Pancreas (tissue), 10 donors: Measurements from ENCODE around the gene LRRTM3. TPM values are rescaled to one million over a fixed set of nuclear protein-coding genes. Genes with fewer than 3 reads are reported as not detected.
A peak's percentile ranks its signal among the peaks of the same experiment; 100 is the strongest.

Experiments
- ATAC-seq, 4 donors: fragments of 200-7000 bp; cut with Tn5 transposase; one replicate each; pipeline versions ENCODE4 v1.8.0 to v1.9.1; 2020; ENCODE audit warnings: mild to moderate bottlenecking in 4 of 4, moderate library complexity in 4 of 4
- DNase-seq, 6 donors: peaks; one replicate each; pipeline ENCODE4 v3.0.0-alpha.2; 2020
- FAIRE-seq: peaks from 2 replicates; lab custom pipeline; 2012; peaks lifted over from hg19 to GRCh38; lab: Jason Lieb, UNC
- H3K27ac ChIP-seq, 4 donors: fragments of 200-600 bp; sonication (generic); 1 replicate in 3 of 4; 2 replicates in 1 of 4; pipeline versions ENCODE4 v1.5.0 to v1.8.0; 2020
- H3K27me3 ChIP-seq, 4 donors: fragments of 200-600 bp; one replicate each; pipeline ENCODE4 v1.8.0; 2021
- H3K36me3 ChIP-seq, 3 donors: fragments of 200-600 bp; sonication (generic) in 1 of 3; one replicate each; pipeline versions ENCODE4 v1.5.0 to v1.8.0; 2020 to 2021
- H3K4me1 ChIP-seq, 3 donors: fragments of 200-600 bp; one replicate each; pipeline ENCODE4 v1.8.0; 2021
- H3K4me3 ChIP-seq, 4 donors: fragments of 200-600 bp; sonication (generic) in 2 of 4; one replicate each; pipeline versions ENCODE4 v1.5.0 to v1.8.0; 2020 to 2021
- H3K9me3 ChIP-seq, 4 donors: fragments of 200-600 bp; one replicate each; pipeline ENCODE4 v1.8.0; 2021
- WGBS, 2 donors: extraction: QIAGEN DNeasy Blood & Tissue Kit; methylation state at CpG; one replicate each; pipeline ENCODE4 v1.1.7; 2013; 5-methylcytosine and 5-hydroxymethylcytosine counted together
- intact Hi-C, 3 donors: fragments of 100-400 bp; cut with DNase I; formaldehyde crosslinking; loops; one replicate each; pipeline versions ENCODE4 v1.11.1 to v1.14.2; 2022
- polyA plus RNA-seq, 2 donors: library from polyadenylated mRNA; stranded (reverse); fragments of 200-250 nt; gene quantifications; one replicate each; pipeline ENCODE4 v1.2.3, GENCODE V29; 2013
- total RNA-seq, 6 donors: library from RNA; stranded (reverse); fragmentation: NEBNext Ultra II Directional in 4 of 6; extraction: Animal tissue kit (Norgen Biotek cat#: 25700) in 4 of 6; gene quantifications; one replicate each; pipeline versions ENCODE4 v1.2.1 to v1.2.4, GENCODE V29; 2021 to 2023
- TF ChIP-seq, protein P1 (sequence below), 4 donors: fragments of 200-600 bp; sonication (generic) in 3 of 4; IDR thresholded peaks; one replicate each; pipeline versions ENCODE4 v1.5.0 to v1.8.0; 2021; ENCODE audit warnings: antibody characterized with exemption in 4 of 4
- donor health status: healthy with polysubstance abuse.
- donor health status: DM: no; HTN: no; CAD: no; lungs with moderate emphysema.
- donor health status: DM: no; HTN: no; CAD: no.
- donor health status: control.
- donor health status: control.
- donor health status: Bipolar disorder and iron deficiency.
- donor health status: DM: yes; HTN: yes; CAD: no.
- donor health status: DM: no; HTN: no; CAD: no.
- donor health status: DM: no; HTN: no; CAD: no.
- donor health status: DM: yes; HTN: yes; CAD: no.

Gene LRRTM3
- total and polyA plus RNA-seq, 8 donors = 0.25 to 2.5 (median 0.72) TPM

- no peak overlapping the region for H3K4me3 ChIP-seq
- ATAC-seq (no peak), FAIRE-seq (no peak), DNase-seq (no peak)
- no peaks in the 10 kb centered on the region for H3K36me3 ChIP-seq
- H3K27ac ChIP-seq = no peak overlapping the region
- intact Hi-C loops = no loop called here
- no peaks in the 10 kb centered on the region for H3K9me3 ChIP-seq
- H3K27me3 ChIP-seq = peaks cover 3 to 17% (median 4%) of the 10 kb centered on the region in 4 donors
- 53 to 65% methylated on average over 5 of the region's 5 CpGs for WGBS, 2 donors
- H3K4me1 ChIP-seq = peaks cover 0 to 3% (median 0%) of the 10 kb centered on the region in 3 donors
- TF ChIP-seq, protein P1, sequence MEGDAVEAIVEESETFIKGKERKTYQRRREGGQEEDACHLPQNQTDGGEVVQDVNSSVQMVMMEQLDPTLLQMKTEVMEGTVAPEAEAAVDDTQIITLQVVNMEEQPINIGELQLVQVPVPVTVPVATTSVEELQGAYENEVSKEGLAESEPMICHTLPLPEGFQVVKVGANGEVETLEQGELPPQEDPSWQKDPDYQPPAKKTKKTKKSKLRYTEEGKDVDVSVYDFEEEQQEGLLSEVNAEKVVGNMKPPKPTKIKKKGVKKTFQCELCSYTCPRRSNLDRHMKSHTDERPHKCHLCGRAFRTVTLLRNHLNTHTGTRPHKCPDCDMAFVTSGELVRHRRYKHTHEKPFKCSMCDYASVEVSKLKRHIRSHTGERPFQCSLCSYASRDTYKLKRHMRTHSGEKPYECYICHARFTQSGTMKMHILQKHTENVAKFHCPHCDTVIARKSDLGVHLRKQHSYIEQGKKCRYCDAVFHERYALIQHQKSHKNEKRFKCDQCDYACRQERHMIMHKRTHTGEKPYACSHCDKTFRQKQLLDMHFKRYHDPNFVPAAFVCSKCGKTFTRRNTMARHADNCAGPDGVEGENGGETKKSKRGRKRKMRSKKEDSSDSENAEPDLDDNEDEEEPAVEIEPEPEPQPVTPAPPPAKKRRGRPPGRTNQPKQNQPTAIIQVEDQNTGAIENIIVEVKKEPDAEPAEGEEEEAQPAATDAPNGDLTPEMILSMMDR (IDR thresholded peaks at IDR 0.05) = no peak
These were observed 1.0 kb downstream of the LRRTM3 start for GRCh38 chr10:66926841-66927240.

DNA sequence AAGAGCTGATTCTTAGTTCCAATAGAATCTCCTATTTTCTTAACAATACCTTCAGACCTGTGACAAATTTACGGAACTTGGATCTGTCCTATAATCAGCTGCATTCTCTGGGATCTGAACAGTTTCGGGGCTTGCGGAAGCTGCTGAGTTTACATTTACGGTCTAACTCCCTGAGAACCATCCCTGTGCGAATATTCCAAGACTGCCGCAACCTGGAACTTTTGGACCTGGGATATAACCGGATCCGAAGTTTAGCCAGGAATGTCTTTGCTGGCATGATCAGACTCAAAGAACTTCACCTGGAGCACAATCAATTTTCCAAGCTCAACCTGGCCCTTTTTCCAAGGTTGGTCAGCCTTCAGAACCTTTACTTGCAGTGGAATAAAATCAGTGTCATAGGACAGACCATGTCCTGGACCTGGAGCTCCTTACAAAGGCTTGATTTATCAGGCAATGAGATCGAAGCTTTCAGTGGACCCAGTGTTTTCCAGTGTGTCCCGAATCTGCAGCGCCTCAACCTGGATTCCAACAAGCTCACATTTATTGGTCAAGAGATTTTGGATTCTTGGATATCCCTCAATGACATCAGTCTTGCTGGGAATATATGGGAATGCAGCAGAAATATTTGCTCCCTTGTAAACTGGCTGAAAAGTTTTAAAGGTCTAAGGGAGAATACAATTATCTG, 1.6 kb downstream of the LRRTM3 start:
- DNase-seq (no peak), ATAC-seq (no peak), FAIRE-seq (no peak)
- intact Hi-C loops = no loop called here
- TF ChIP-seq, protein P1 (IDR thresholded peaks at IDR 0.05) = no peak
- Histone ChIP-seq H3K4me3 (no peak overlapping the region), H3K36me3 (no peaks in the 10 kb centered on the region), H3K27ac (no peak overlapping the region), H3K4me1 (peaks cover 0 to 3% (median 0%) of the 10 kb centered on the region in 3 donors), H3K9me3 (no peaks in the 10 kb centered on the region), H3K27me3 (peaks cover 3 to 17% (median 4%) of the 10 kb centered on the region in 4 donors)
- WGBS, 2 donors = 50 to 62% methylated on average over 11 of the region's 11 CpGs

DNA sequence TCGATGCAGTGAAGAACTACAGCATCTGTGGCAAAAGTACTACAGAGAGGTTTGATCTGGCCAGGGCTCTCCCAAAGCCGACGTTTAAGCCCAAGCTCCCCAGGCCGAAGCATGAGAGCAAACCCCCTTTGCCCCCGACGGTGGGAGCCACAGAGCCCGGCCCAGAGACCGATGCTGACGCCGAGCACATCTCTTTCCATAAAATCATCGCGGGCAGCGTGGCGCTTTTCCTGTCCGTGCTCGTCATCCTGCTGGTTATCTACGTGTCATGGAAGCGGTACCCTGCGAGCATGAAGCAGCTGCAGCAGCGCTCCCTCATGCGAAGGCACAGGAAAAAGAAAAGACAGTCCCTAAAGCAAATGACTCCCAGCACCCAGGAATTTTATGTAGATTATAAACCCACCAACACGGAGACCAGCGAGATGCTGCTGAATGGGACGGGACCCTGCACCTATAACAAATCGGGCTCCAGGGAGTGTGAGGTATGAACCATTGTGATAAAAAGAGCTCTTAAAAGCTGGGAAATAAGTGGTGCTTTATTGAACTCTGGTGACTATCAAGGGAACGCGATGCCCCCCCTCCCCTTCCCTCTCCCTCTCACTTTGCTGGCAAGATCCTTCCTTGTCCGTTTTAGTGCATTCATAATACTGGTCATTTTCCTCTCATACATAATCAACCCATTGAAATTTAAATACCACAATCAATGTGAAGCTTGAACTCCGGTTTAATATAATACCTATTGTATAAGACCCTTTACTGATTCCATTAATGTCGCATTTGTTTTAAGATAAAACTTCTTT, 2.3 kb downstream of the LRRTM3 start:
- Histone ChIP-seq H3K27ac (no peak overlapping the region), H3K4me3 (no peak overlapping the region), H3K27me3 (peaks cover 3 to 17% (median 4%) of the 10 kb centered on the region in 4 donors), H3K4me1 (peaks cover 0 to 3% (median 0%) of the 10 kb centered on the region in 3 donors), H3K36me3 (no peaks in the 10 kb centered on the region), H3K9me3 (no peaks in the 10 kb centered on the region)
- ATAC-seq (peak in 1 of 4 donors; percentile 17), FAIRE-seq (no peak), DNase-seq (peak in 1 of 6 donors; percentile 44)
- 4 to 6% methylated on average over 30 of the region's 30 CpGs for WGBS, 2 donors
- TF ChIP-seq, protein P1 (IDR thresholded peaks at IDR 0.05) = no peak
- intact Hi-C loops = no loop called here

DNA sequence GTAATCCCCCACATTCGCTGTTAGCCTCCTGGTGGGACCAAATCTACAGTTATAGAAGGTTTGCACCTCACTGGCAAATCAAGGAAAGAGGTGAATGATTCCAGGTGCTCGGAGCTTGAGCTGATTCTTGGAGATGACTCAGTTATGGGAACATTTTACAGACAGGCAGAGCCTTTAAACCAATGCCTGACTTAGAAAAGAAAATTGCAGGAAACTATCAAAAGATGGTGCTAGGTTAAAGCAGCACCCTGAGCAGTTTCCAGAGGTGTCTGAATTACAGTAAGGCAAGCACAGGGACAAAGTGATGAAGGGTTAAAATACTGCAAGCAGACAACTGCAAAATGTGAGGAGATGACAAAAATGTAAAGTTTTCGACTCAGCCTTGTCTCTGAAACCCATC, 2.9 kb downstream of the LRRTM3 start:
- Histone ChIP-seq H3K4me1 (peaks cover 0 to 3% (median 0%) of the 10 kb centered on the region in 3 donors), H3K4me3 (no peak overlapping the region), H3K9me3 (no peaks in the 10 kb centered on the region), H3K36me3 (no peaks in the 10 kb centered on the region), H3K27ac (no peak overlapping the region), H3K27me3 (peaks cover 3 to 17% (median 4%) of the 10 kb centered on the region in 4 donors)
- ATAC-seq (no peak), FAIRE-seq (no peak), DNase-seq (no peak)
- 26 to 48% methylated on average over 3 of the region's 3 CpGs for WGBS, 2 donors
- TF ChIP-seq, protein P1 (IDR thresholded peaks at IDR 0.05) = no peak
- intact Hi-C loops = no loop called here
